GM18519 (cell line): ENCODE data around the gene SIRT2.
"Not testable (repeated sequence)": the region's sequence is repeated elsewhere in the genome, so short reads cannot be mapped to it uniquely, and the experiment has no call there.

Experiments used
- ATAC-seq: cut with Tn5 transposase; IDR thresholded peaks from one replicate; pipeline ENCODE4 v1.9.1; 2021; ENCODE audit warnings: mild to moderate bottlenecking, moderate library complexity; ENCODE audit not compliant: unreplicated experiment, low FRiP score

Gene SIRT2

DNA sequence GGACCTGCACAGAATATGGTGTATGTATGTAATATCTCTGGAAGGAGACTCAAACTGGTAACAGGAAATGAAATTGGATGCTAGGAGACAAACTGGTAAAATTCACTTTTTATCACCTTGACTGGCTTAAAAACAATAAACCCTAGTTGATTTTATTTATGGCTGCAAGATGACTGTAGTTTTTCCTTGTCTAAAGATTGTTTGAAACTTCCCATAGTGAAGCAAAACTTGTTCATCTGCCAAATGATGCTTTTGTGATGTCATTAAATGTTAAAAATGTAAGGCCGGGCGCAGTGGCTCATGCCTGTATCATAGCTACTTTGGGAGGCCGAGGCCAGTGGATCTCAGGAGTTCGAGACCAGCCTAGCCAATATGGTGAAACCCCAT is 65.3 kb downstream of the SIRT2 start:
- no peak for ATAC-seq

DNA sequence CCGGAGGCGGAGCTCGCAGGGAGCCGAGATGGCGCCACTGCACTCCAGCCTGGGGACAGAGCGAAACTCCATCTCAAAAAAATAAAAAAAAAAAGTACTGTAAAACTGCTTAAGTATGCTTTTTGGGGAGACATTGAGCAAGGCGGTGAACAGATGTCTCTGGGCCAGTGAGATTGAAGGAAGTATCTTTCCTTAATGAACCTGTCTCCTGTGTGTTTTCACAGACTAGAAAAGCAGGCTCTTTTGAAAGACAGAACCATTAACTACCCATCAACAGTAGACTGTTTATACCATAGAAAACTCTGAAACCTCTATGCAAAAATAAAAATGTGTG is 66.4 kb downstream of the SIRT2 start:
- no peak for ATAC-seq

DNA sequence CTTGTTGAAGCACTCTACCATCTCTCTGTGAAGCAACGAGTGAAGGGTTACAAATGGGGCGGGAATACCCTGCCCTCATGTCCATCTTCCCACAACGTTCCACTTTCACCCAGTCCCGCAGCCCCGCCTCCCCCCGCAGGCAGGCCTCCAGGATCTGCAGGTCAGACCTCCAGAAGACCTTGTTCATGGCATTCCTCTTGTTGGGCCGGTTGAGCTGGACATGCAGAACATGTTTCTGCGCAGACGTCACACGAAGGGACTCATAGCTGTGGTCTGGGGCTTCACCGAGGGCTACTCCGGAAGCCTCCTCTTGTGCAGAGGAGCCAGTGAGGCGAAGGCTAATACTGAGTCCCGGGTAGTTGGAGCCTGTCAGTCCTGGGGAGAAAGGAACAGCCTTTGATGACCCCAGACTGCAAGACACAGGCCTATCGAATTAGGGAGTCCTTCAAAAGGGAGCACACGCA is 68.2 kb downstream of the SIRT2 start:
- ATAC-seq, result no peak

DNA sequence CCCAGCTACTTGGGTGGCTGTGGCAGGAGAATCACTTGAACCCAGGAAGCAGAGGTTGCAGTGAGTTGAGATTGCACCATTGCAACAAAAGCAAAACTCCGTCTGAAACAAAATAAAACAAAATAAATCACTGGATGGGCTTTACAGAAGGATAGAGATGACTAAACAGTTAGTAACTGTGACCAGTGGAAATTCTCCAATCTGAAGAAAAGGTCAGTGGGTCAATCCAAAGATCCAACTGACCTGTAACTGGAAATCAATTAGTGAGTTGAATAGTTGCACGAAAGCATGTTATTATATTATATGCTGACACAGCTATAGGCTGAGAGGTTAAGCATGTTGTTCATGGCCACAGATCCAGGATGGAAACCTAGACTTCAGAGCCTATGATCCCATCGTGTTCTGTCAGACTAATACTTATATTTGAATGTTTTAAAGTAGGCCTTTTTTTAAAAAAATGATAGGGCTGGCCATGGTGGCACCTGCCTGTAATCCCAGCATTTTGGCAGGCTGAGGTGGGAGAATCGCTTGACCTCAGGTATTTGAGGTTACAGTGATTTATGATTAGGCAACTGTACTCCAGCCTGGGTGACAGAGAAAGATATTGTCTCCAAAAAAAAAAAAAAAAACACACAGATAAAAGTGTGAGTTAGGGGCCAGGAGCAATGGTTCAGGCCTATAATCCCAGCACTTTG is 69.2 kb downstream of the SIRT2 start:
- no peak for ATAC-seq

DNA sequence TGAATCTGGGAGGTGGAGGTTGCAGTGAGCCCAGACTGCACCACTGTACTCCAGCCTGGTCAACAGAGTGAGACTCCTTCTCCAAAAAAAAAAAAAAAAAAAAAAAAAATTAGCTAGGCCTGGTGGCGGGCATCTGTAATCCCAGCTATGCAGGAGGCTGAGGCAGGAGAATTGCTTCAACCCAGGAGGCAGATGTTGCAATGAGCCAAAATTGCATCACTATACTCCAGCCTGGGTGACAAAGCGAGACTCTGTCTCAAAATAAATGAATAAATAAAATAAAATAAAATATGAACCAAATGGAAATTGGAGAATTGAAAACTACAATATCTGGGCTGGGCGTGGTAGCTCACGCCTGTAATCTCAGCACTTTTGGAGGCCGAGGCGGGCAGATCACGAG is 70.2 kb downstream of the SIRT2 start:
- not testable (repeated sequence) for ATAC-seq
